ENCODE results near the gene SERINC2.

SERINC2 gene

GRCh38 chr1:31422505-31423319 lies 9.7 kb downstream of the SERINC2 start:
- TF ChIP-seq SP1 (IDR thresholded peaks at IDR 0.05) (no peak), CTBP1 (IDR thresholded peaks at IDR 0.05; ENCODE audit: borderline replicate concordance) (no peak), LEF1 (IDR thresholded peaks at IDR 0.05; ENCODE audit: borderline replicate concordance) (no peak), SUZ12 (IDR thresholded peaks at IDR 0.05) (no peak), ELF4 (IDR thresholded peaks at IDR 0.05) (no peak), ARNT (IDR thresholded peaks at IDR 0.05) (no peak), FOXM1 (IDR thresholded peaks at IDR 0.05; ENCODE audit: borderline replicate concordance) (no peak), PKNOX1 (IDR thresholded peaks at IDR 0.05) (no peak), BHLHE40 (IDR thresholded peaks at IDR 0.05; ENCODE audit: borderline replicate concordance) (no peak), NFRKB (IDR thresholded peaks at IDR 0.05) (no peak), L3MBTL2 (conservative IDR thresholded peaks at IDR 0.05) (no peak), ZNF384 (IDR thresholded peaks at IDR 0.05) (no peak), HDGF (IDR thresholded peaks at IDR 0.05; ENCODE audit: borderline replicate concordance) (no peak), TARDBP (IDR thresholded peaks at IDR 0.05) (no peak), FOXA1 (IDR thresholded peaks at IDR 0.05) (no peak), FOXK2 (IDR thresholded peaks at IDR 0.05) (no peak)
- ChIA-PET CTCF (interaction anchor here (0.6 to 7.2 kb wide), 9 partner anchors 27 to 494 kb away, joined by 3 to 44 read pairs (median 3); no protein-coding TSS in a partner anchor), POLR2A (interaction anchor here (0.9 to 2.4 kb wide), 2 partner anchors 26 to 28 kb away, joined by 3 to 7 read pairs; no protein-coding TSS in a partner anchor)
- DNase-seq (ENCODE audit: extremely low spot score), result peak; percentile 91

GRCh38 chr1:31423418-31423947 lies 10.5 kb downstream of the SERINC2 start:
- TF ChIP-seq FOXM1 (IDR thresholded peaks at IDR 0.05; ENCODE audit: borderline replicate concordance), result no peak
- no peak for TF ChIP-seq SUZ12 (IDR thresholded peaks at IDR 0.05)
- TF ChIP-seq FOXK2 (IDR thresholded peaks at IDR 0.05), result no peak
- no peak for TF ChIP-seq NFRKB (IDR thresholded peaks at IDR 0.05)
- no peak for TF ChIP-seq FOXA1 (IDR thresholded peaks at IDR 0.05)
- TF ChIP-seq TARDBP (IDR thresholded peaks at IDR 0.05), result no peak
- no peak for TF ChIP-seq BHLHE40 (IDR thresholded peaks at IDR 0.05; ENCODE audit: borderline replicate concordance)
- TF ChIP-seq ELF4 (IDR thresholded peaks at IDR 0.05), result no peak
- no peak for TF ChIP-seq SP1 (IDR thresholded peaks at IDR 0.05)
- no peak for TF ChIP-seq ZNF384 (IDR thresholded peaks at IDR 0.05)
- TF ChIP-seq CTBP1 (IDR thresholded peaks at IDR 0.05; ENCODE audit: borderline replicate concordance), result no peak
- TF ChIP-seq LEF1 (IDR thresholded peaks at IDR 0.05; ENCODE audit: borderline replicate concordance), result no peak
- TF ChIP-seq ARNT (IDR thresholded peaks at IDR 0.05), result no peak
- TF ChIP-seq HDGF (IDR thresholded peaks at IDR 0.05; ENCODE audit: borderline replicate concordance), result no peak
- TF ChIP-seq PKNOX1 (IDR thresholded peaks at IDR 0.05), result no peak
- no peak for TF ChIP-seq L3MBTL2 (conservative IDR thresholded peaks at IDR 0.05)
- CTCF ChIA-PET, result interaction anchor here (0.6 to 7.2 kb wide), 6 partner anchors 28 to 495 kb away, joined by 3 to 44 read pairs (median 3); no protein-coding TSS in a partner anchor
- POLR2A ChIA-PET, result no interaction called here
- no peak for DNase-seq (ENCODE audit: extremely low spot score)

GRCh38 chr1:31424568-31424967 lies 11.6 kb downstream of the SERINC2 start:
- TF ChIP-seq ARNT (IDR thresholded peaks at IDR 0.05) (no peak), SUZ12 (IDR thresholded peaks at IDR 0.05) (no peak), HDGF (IDR thresholded peaks at IDR 0.05; ENCODE audit: borderline replicate concordance) (no peak), L3MBTL2 (conservative IDR thresholded peaks at IDR 0.05) (no peak), TARDBP (IDR thresholded peaks at IDR 0.05) (no peak), ELF4 (IDR thresholded peaks at IDR 0.05) (no peak), ZNF384 (IDR thresholded peaks at IDR 0.05) (no peak), SP1 (IDR thresholded peaks at IDR 0.05) (no peak), FOXK2 (IDR thresholded peaks at IDR 0.05) (no peak), LEF1 (IDR thresholded peaks at IDR 0.05; ENCODE audit: borderline replicate concordance) (no peak), CTBP1 (IDR thresholded peaks at IDR 0.05; ENCODE audit: borderline replicate concordance) (no peak), PKNOX1 (IDR thresholded peaks at IDR 0.05) (no peak), NFRKB (IDR thresholded peaks at IDR 0.05) (no peak), BHLHE40 (IDR thresholded peaks at IDR 0.05; ENCODE audit: borderline replicate concordance) (no peak)
- POLR2A ChIA-PET, result no interaction called here
- CTCF ChIA-PET, result no interaction called here
- DNase-seq (ENCODE audit: extremely low spot score), result no peak

- no peak for TF ChIP-seq NFRKB (IDR thresholded peaks at IDR 0.05)
- no peak for TF ChIP-seq ELF4 (IDR thresholded peaks at IDR 0.05)
- TF ChIP-seq SUZ12 (IDR thresholded peaks at IDR 0.05), result no peak
- TF ChIP-seq FOXK2 (IDR thresholded peaks at IDR 0.05), result no peak
- no peak for TF ChIP-seq PKNOX1 (IDR thresholded peaks at IDR 0.05)
- TF ChIP-seq BHLHE40 (IDR thresholded peaks at IDR 0.05; ENCODE audit: borderline replicate concordance), result no peak
- TF ChIP-seq ARNT (IDR thresholded peaks at IDR 0.05), result no peak
- no peak for TF ChIP-seq FOXM1 (IDR thresholded peaks at IDR 0.05; ENCODE audit: borderline replicate concordance)
- TF ChIP-seq SP1 (IDR thresholded peaks at IDR 0.05), result no peak
- TF ChIP-seq LEF1 (IDR thresholded peaks at IDR 0.05; ENCODE audit: borderline replicate concordance), result no peak
- no peak for TF ChIP-seq FOXA1 (IDR thresholded peaks at IDR 0.05)
- TF ChIP-seq TARDBP (IDR thresholded peaks at IDR 0.05), result no peak
- no peak for TF ChIP-seq HDGF (IDR thresholded peaks at IDR 0.05; ENCODE audit: borderline replicate concordance)
- no peak for TF ChIP-seq L3MBTL2 (conservative IDR thresholded peaks at IDR 0.05)
- no peak for TF ChIP-seq CTBP1 (IDR thresholded peaks at IDR 0.05; ENCODE audit: borderline replicate concordance)
- no peak for TF ChIP-seq ZNF384 (IDR thresholded peaks at IDR 0.05)
- CTCF ChIA-PET, result no interaction called here
- no peak for DNase-seq (ENCODE audit: extremely low spot score)
- POLR2A ChIA-PET, result no interaction called here
Measured at GRCh38 chr1:31425301-31426081, 12.5 kb downstream of the SERINC2 start.
